Liver (tissue), 9 donors: ENCODE measurements around the gene ARFGAP2. TPM values are rescaled to one million over a fixed set of nuclear protein-coding genes. Genes with fewer than 3 reads are reported as not detected.
"Not testable (repeated sequence)": the region's sequence is repeated elsewhere in the genome, so short reads cannot be mapped to it uniquely, and the experiment has no call there.

ENCODE experiments used
- DNase-seq: peaks from one replicate; pipeline ENCODE4 v3.0.0-alpha.2; 2017; ENCODE audit warnings: low spot score
- H3K27ac ChIP-seq, 2 donors: one replicate each; pipeline ENCODE4 v1.7.0; 2013; ENCODE audit warnings: inconsistent platforms in 2 of 2, low read length in 2 of 2, control low read depth in 1 of 2, low read depth in 1 of 2, mild to moderate bottlenecking in 1 of 2
- H3K27me3 ChIP-seq, 4 donors: one replicate each; pipeline versions ENCODE4 v1.6.1 to v1.7.0; 2013; ENCODE audit warnings: low read length in 3 of 4, inconsistent platforms in 1 of 4, mild to moderate bottlenecking in 1 of 4, moderate library complexity in 1 of 4; ENCODE audit not compliant: control insufficient read depth in 4 of 4, insufficient read depth in 4 of 4
- H3K36me3 ChIP-seq, 4 donors: one replicate each; pipeline versions ENCODE4 v1.6.1 to v1.7.0; 2013; ENCODE audit warnings: low read length in 3 of 4, mild to moderate bottlenecking in 3 of 4, low read depth in 1 of 4, moderate library complexity in 1 of 4; ENCODE audit not compliant: control insufficient read depth in 4 of 4, insufficient read depth in 3 of 4
- H3K4me1 ChIP-seq, 4 donors: one replicate each; pipeline versions ENCODE4 v1.6.1 to v1.7.0; 2013; ENCODE audit warnings: low read length in 3 of 4, mild to moderate bottlenecking in 3 of 4, moderate library complexity in 1 of 4; ENCODE audit not compliant: control insufficient read depth in 4 of 4, insufficient read depth in 4 of 4
- H3K4me3 ChIP-seq, 3 donors: one replicate each; pipeline versions ENCODE4 v1.6.1 to v1.7.0; 2013; ENCODE audit warnings: low read length in 3 of 3, control low read depth in 1 of 3, low read depth in 1 of 3, mild to moderate bottlenecking in 1 of 3
- H3K9ac ChIP-seq, 2 donors: one replicate each; pipeline ENCODE4 v1.7.0; 2013; ENCODE audit warnings: low read length in 2 of 2, mild to moderate bottlenecking in 2 of 2, moderate library complexity in 2 of 2, control low read depth in 1 of 2, low read depth in 1 of 2
- H3K9me3 ChIP-seq, 4 donors: one replicate each; pipeline versions ENCODE4 v1.6.1 to v1.7.0; 2013; ENCODE audit warnings: low read length in 3 of 4; ENCODE audit not compliant: control insufficient read depth in 4 of 4
- EGR1 ChIP-seq, 2 donors: IDR thresholded peaks; 2 replicates each; pipeline ENCODE4 v1.6.1; 2016 to 2018; ENCODE audit warnings: antibody characterized with exemption in 2 of 2, low read depth in 2 of 2
- FOXA1 ChIP-seq: IDR thresholded peaks from 2 replicates; pipeline ENCODE4 v1.6.1; 2016; ENCODE audit warnings: antibody characterized with exemption
- FOXA2 ChIP-seq: IDR thresholded peaks from 2 replicates; pipeline ENCODE4 v1.6.1; 2016; ENCODE audit warnings: antibody characterized with exemption
- GABPA ChIP-seq, 2 donors: IDR thresholded peaks in 1 of 2; conservative IDR thresholded peaks in 1 of 2; 2 replicates each; pipeline ENCODE4 v1.6.1; 2016; ENCODE audit warnings: antibody characterized with exemption in 2 of 2, mild to moderate bottlenecking in 1 of 2, moderate library complexity in 1 of 2
- HNF4A ChIP-seq, 2 donors: conservative IDR thresholded peaks; 2 replicates each; pipeline ENCODE4 v1.6.1; 2016; ENCODE audit warnings: antibody characterized with exemption in 2 of 2, mild to moderate bottlenecking in 2 of 2
- HNF4G ChIP-seq: IDR thresholded peaks from 2 replicates; pipeline ENCODE4 v1.6.1; 2016; ENCODE audit warnings: antibody characterized with exemption
- JUND ChIP-seq, 2 donors: IDR thresholded peaks; 2 replicates each; pipeline ENCODE4 v1.6.1; 2016; ENCODE audit warnings: antibody characterized with exemption in 2 of 2
- NR2F2 ChIP-seq: IDR thresholded peaks from 2 replicates; pipeline ENCODE4 v1.6.1; 2016; ENCODE audit warnings: antibody characterized with exemption
- RAD21 ChIP-seq, 2 donors: IDR thresholded peaks; 2 replicates each; pipeline ENCODE4 v1.6.1; 2016; ENCODE audit warnings: antibody characterized with exemption in 2 of 2, mild to moderate bottlenecking in 2 of 2
- RXRA ChIP-seq, 2 donors: IDR thresholded peaks; 2 replicates each; pipeline ENCODE4 v1.6.1; 2017 to 2018; ENCODE audit warnings: antibody characterized with exemption in 2 of 2, mild to moderate bottlenecking in 1 of 2
- SP1 ChIP-seq: IDR thresholded peaks from 2 replicates; pipeline ENCODE4 v1.6.1; 2018; ENCODE audit warnings: antibody characterized with exemption, mild to moderate bottlenecking
- TAF1 ChIP-seq: conservative IDR thresholded peaks from 2 replicates; pipeline ENCODE4 v1.6.1; 2016; ENCODE audit warnings: antibody characterized with exemption, mild to moderate bottlenecking
- YY1 ChIP-seq: IDR thresholded peaks from 2 replicates; pipeline ENCODE4 v1.6.1; 2016; ENCODE audit warnings: antibody characterized with exemption, mild to moderate bottlenecking
- WGBS: extraction: QIAGEN DNeasy Blood & Tissue Kit; methylation state at CpG from one replicate; pipeline ENCODE4 v1.1.7; 2013; 5-methylcytosine and 5-hydroxymethylcytosine counted together
- polyA plus RNA-seq, 2 donors: library from polyadenylated mRNA; stranded (reverse) in 1 of 2; unstranded in 1 of 2; fragments of 200-250 nt in 1 of 2; fragments of >200 nt in 1 of 2; fragmentation: Nextera tagmentation in 1 of 2; extraction: Ambion mirVana in 1 of 2; gene quantifications; one replicate each; pipeline versions ENCODE4 v1.2.1 to v1.2.3, GENCODE V29; 2013 to 2015
- total RNA-seq, 2 donors: library from RNA; depleted of rRNA; stranded (reverse); fragments of >200 nt; gene quantifications; one replicate each; pipeline ENCODE4 v1.2.3, GENCODE V29; 2014
- TF ChIP-seq, protein P1 (sequence below): fragments of 150-350 bp; IDR thresholded peaks from 2 replicates; pipeline ENCODE4 v1.5.1; 2017; ENCODE audit warnings: improper control_type of control experiment, low read depth, low read length; ENCODE audit not compliant: missing input control
- TF ChIP-seq, protein P2 (sequence below): IDR thresholded peaks from 2 replicates; pipeline ENCODE4 v1.6.1; 2016; ENCODE audit warnings: antibody characterized with exemption
- TF ChIP-seq, protein P3 (sequence below): IDR thresholded peaks from 2 replicates; pipeline ENCODE4 v1.6.1; 2016; ENCODE audit warnings: antibody characterized with exemption
- TF ChIP-seq, protein P4 (sequence below): IDR thresholded peaks from 2 replicates; pipeline ENCODE4 v1.6.1; 2016; ENCODE audit warnings: antibody characterized with exemption, mild to moderate bottlenecking
- TF ChIP-seq, protein P5 (sequence below): IDR thresholded peaks from 2 replicates; pipeline ENCODE4 v1.6.1; 2016; ENCODE audit warnings: antibody characterized with exemption
- donor health status: healthy.
- donor health status: healthy.
- donor health status: healthy.
- donor health status: healthy.
- donor health status: healthy.

ARFGAP2 gene
- total and polyA plus RNA-seq, 4 donors = 37.3 to 163 (median 53.0) TPM

DNA sequence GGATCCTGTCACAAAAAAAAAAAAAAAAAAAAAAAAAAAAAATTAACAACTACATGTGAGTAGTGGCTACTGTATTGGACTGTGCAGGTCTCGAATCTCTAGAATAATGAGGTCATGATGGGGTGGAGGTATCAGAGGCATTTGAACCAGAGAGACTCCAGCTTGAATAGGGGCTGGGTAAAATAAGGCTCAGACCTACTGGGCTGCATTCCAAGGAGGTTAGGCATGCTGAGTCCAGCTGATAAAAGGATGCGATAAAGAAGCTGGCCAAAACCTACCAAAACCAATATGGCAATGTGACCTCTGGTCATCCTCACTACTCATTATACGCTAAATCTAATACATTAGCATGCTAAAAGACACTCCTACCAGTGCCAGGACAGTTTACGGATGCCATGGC is 15.4 kb upstream of the ARFGAP2 start:
- H3K4me1 ChIP-seq = peaks cover 3 to 25% (median 19%) of the 10 kb centered on the region in 4 donors
- no peaks in the 10 kb centered on the region for H3K27me3 ChIP-seq
- no peak overlapping the region for H3K27ac ChIP-seq
- H3K9ac ChIP-seq = no peak overlapping the region
- no peak for DNase-seq
- no peak overlapping the region for H3K4me3 ChIP-seq
- TF ChIP-seq HNF4G = no peak
- no peak for TF ChIP-seq JUND (IDR thresholded peaks at IDR 0.05)
- TF ChIP-seq, protein P1, sequence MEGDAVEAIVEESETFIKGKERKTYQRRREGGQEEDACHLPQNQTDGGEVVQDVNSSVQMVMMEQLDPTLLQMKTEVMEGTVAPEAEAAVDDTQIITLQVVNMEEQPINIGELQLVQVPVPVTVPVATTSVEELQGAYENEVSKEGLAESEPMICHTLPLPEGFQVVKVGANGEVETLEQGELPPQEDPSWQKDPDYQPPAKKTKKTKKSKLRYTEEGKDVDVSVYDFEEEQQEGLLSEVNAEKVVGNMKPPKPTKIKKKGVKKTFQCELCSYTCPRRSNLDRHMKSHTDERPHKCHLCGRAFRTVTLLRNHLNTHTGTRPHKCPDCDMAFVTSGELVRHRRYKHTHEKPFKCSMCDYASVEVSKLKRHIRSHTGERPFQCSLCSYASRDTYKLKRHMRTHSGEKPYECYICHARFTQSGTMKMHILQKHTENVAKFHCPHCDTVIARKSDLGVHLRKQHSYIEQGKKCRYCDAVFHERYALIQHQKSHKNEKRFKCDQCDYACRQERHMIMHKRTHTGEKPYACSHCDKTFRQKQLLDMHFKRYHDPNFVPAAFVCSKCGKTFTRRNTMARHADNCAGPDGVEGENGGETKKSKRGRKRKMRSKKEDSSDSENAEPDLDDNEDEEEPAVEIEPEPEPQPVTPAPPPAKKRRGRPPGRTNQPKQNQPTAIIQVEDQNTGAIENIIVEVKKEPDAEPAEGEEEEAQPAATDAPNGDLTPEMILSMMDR = no peak
- TF ChIP-seq HNF4A (conservative IDR thresholded peaks at IDR 0.05) = no peak
- TF ChIP-seq, protein P2, sequence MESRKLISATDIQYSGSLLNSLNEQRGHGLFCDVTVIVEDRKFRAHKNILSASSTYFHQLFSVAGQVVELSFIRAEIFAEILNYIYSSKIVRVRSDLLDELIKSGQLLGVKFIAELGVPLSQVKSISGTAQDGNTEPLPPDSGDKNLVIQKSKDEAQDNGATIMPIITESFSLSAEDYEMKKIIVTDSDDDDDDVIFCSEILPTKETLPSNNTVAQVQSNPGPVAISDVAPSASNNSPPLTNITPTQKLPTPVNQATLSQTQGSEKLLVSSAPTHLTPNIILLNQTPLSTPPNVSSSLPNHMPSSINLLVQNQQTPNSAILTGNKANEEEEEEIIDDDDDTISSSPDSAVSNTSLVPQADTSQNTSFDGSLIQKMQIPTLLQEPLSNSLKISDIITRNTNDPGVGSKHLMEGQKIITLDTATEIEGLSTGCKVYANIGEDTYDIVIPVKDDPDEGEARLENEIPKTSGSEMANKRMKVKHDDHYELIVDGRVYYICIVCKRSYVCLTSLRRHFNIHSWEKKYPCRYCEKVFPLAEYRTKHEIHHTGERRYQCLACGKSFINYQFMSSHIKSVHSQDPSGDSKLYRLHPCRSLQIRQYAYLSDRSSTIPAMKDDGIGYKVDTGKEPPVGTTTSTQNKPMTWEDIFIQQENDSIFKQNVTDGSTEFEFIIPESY = no peak
- no peak for TF ChIP-seq FOXA2
- TF ChIP-seq GABPA (IDR thresholded peaks at IDR 0.05 in 1 of 2, conservative IDR thresholded peaks at IDR 0.05 in 1 of 2) = no peak
- no peak for TF ChIP-seq FOXA1
- no peak for TF ChIP-seq EGR1 (IDR thresholded peaks at IDR 0.05; ENCODE audit: low read depth in 2 of 2)
- no peak for TF ChIP-seq YY1
- TF ChIP-seq RXRA (IDR thresholded peaks at IDR 0.05) = no peak
- TF ChIP-seq SP1 = no peak
- TF ChIP-seq NR2F2 = no peak
- TF ChIP-seq, protein P3, sequence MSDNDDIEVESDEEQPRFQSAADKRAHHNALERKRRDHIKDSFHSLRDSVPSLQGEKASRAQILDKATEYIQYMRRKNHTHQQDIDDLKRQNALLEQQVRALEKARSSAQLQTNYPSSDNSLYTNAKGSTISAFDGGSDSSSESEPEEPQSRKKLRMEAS = no peak
- TF ChIP-seq RAD21 (IDR thresholded peaks at IDR 0.05) = no peak
- TF ChIP-seq, protein P4, sequence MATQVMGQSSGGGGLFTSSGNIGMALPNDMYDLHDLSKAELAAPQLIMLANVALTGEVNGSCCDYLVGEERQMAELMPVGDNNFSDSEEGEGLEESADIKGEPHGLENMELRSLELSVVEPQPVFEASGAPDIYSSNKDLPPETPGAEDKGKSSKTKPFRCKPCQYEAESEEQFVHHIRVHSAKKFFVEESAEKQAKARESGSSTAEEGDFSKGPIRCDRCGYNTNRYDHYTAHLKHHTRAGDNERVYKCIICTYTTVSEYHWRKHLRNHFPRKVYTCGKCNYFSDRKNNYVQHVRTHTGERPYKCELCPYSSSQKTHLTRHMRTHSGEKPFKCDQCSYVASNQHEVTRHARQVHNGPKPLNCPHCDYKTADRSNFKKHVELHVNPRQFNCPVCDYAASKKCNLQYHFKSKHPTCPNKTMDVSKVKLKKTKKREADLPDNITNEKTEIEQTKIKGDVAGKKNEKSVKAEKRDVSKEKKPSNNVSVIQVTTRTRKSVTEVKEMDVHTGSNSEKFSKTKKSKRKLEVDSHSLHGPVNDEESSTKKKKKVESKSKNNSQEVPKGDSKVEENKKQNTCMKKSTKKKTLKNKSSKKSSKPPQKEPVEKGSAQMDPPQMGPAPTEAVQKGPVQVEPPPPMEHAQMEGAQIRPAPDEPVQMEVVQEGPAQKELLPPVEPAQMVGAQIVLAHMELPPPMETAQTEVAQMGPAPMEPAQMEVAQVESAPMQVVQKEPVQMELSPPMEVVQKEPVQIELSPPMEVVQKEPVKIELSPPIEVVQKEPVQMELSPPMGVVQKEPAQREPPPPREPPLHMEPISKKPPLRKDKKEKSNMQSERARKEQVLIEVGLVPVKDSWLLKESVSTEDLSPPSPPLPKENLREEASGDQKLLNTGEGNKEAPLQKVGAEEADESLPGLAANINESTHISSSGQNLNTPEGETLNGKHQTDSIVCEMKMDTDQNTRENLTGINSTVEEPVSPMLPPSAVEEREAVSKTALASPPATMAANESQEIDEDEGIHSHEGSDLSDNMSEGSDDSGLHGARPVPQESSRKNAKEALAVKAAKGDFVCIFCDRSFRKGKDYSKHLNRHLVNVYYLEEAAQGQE = no peak
- TF ChIP-seq, protein P5, sequence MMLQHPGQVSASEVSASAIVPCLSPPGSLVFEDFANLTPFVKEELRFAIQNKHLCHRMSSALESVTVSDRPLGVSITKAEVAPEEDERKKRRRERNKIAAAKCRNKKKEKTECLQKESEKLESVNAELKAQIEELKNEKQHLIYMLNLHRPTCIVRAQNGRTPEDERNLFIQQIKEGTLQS = no peak
- TF ChIP-seq TAF1 = no peak
- WGBS = 58% methylated on average over 4 of the region's 4 CpGs
- H3K36me3 ChIP-seq = no peaks in the 10 kb centered on the region
- H3K9me3 ChIP-seq = no peaks in the 10 kb centered on the region

DNA sequence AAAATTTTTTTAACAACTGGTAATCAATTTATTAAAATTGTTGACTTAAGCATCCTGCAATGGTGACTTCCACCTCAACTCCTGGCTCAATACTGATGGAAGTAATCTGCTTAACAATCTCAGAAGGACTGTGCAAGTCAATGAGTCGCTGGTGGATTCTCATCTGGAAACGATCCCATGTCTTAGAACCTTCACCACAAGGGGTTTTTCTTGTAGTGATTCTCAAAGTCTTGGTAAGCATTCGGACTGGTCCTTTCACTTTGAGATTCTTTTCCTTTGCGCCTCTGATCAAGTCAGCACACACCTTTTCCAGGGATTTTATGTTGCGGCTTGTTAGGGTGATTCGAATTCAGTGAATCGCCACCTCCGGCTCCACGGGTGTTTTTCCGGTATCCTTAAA is 14.5 kb upstream of the ARFGAP2 start:
- not testable (repeated sequence) for H3K27me3 ChIP-seq, DNase-seq, H3K27ac ChIP-seq, H3K36me3 ChIP-seq, H3K9ac ChIP-seq, H3K4me3 ChIP-seq, H3K9me3 ChIP-seq
- H3K4me1 ChIP-seq = peaks cover 3 to 32% (median 27%) of the 10 kb centered on the region in 4 donors
- WGBS = 93% methylated on average over 10 of the region's 10 CpGs
